Measurements from ENCODE around the gene TMEM272. TPM values are rescaled to one million over a fixed set of nuclear protein-coding genes. Genes with fewer than 3 reads are reported as not detected.
A peak's percentile ranks its signal among the peaks of the same experiment; 100 is the strongest.
"Not testable (repeated sequence)": the region's sequence is repeated elsewhere in the genome, so short reads cannot be mapped to it uniquely, and the experiment has no call there.

TMEM272 gene
- total and polyA plus RNA-seq, 2 donors (not counting 1 experiment from before 2014, with no cell fraction given): not detected

DNA sequence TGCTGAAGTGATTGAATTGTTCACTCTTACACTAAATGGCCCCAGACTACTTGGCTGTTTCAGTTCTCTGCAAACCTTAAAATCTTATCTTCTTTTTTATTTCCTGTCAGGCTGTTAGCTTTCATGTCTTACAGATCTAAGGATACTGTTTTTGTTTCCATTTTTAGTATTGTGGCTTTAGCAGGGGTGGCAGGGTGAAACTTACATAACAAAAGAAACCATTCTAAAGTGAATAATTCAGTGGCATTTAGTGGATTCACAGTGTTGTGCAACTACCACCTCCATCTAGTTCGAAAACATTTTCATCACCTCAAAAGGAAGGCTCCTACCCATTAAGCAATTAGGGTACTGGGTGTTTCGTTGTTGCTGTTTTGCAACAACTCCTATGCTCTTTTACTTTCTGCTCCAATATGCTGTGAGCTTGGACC lies 19.8 kb downstream of the TMEM272 start:
- intact Hi-C loops (cut with micrococcal nuclease): no loop called here
- Histone ChIP-seq H3K9me3 (ENCODE audit: control extremely low read depth in 1 of 3, control insufficient read depth in 2 of 3, insufficient read depth in 1 of 3, low read length in 2 of 3) (no peaks in the 10 kb centered on the region), H3K4me3 (ENCODE audit: control extremely low read depth in 1 of 5, extremely low read depth in 1 of 5, insufficient read depth in 1 of 5, low read depth in 2 of 5, low read length in 4 of 5) (peak overlapping the region in 1 of 5 experiments; percentile 1), H2AFZ (ENCODE audit: insufficient read depth, low read depth, low read length, poor library complexity, severe bottlenecking) (peak overlapping the region; percentile 66), H3K4me2 (replicated peaks; ENCODE audit: low read depth, low read length, poor library complexity, severe bottlenecking) (peak overlapping the region; percentile 56), H4K20me1 (ENCODE audit: control insufficient read depth, insufficient read depth, low read length, poor library complexity, severe bottlenecking) (no peaks in the 10 kb centered on the region), H3K36me3 (replicated peaks in 1 of 2; ENCODE audit: control extremely low read depth in 1 of 2, control insufficient read depth in 1 of 2, extremely low read depth in 1 of 2, insufficient read depth in 2 of 2, low read length in 1 of 2) (no peaks in the 10 kb centered on the region), H3K27ac (ENCODE audit: low read length in 2 of 2) (peak overlapping the region in 1 of 2 donors; percentile 19), H3K27me3 (replicated peaks in 1 of 4; ENCODE audit: control extremely low read depth in 1 of 4, control insufficient read depth in 3 of 4, insufficient read depth in 4 of 4, low read length in 3 of 4) (no peaks in the 10 kb centered on the region), H3K79me2 (ENCODE audit: control insufficient read depth, insufficient read depth, low read length) (no peaks in the 10 kb centered on the region), H3K9ac (ENCODE audit: low read length) (peak overlapping the region; percentile 5), H3K4me1 (ENCODE audit: control insufficient read depth in 2 of 2, insufficient read depth in 2 of 2, low read length in 2 of 2) (peaks cover 73 to 76% of the 10 kb centered on the region in 2 donors)
- H3K27me3 Mint-ChIP-seq: peaks cover 4% of the 10 kb centered on the region
- peaks cover 79% of the 10 kb centered on the region for H3K4me1 Mint-ChIP-seq
- H3K4me3 Mint-ChIP-seq: peak overlapping the region; percentile 62
- ATAC-seq (ENCODE audit: low read depth) (no peak), DNase-seq (no peak)
- no peaks in the 10 kb centered on the region for H3K9me3 Mint-ChIP-seq (ENCODE audit: insufficient read depth)
- POLR2A ChIA-PET: interaction anchor here (0.6 to 0.7 kb wide), 2 partner anchors 370 to 1826 kb away, joined by 4 to 15 read pairs; no protein-coding TSS in a partner anchor
- WGBS (ENCODE audit: insufficient coverage): no CpG with 5 or more reads among the region's 2 CpGs
- CTCF ChIA-PET: interaction anchor here (1.3 to 9.4 kb wide), 2 partner anchors 11 to 371 kb away, joined by 3 to 66 read pairs; no protein-coding TSS in a partner anchor
- TF ChIP-seq EZH2 (IDR thresholded peaks at IDR 0.05; ENCODE audit: borderline replicate concordance, insufficient read depth, low read depth, low read length, poor library complexity, severe bottlenecking): no peak
- TF ChIP-seq, protein P1, sequence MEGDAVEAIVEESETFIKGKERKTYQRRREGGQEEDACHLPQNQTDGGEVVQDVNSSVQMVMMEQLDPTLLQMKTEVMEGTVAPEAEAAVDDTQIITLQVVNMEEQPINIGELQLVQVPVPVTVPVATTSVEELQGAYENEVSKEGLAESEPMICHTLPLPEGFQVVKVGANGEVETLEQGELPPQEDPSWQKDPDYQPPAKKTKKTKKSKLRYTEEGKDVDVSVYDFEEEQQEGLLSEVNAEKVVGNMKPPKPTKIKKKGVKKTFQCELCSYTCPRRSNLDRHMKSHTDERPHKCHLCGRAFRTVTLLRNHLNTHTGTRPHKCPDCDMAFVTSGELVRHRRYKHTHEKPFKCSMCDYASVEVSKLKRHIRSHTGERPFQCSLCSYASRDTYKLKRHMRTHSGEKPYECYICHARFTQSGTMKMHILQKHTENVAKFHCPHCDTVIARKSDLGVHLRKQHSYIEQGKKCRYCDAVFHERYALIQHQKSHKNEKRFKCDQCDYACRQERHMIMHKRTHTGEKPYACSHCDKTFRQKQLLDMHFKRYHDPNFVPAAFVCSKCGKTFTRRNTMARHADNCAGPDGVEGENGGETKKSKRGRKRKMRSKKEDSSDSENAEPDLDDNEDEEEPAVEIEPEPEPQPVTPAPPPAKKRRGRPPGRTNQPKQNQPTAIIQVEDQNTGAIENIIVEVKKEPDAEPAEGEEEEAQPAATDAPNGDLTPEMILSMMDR (IDR thresholded peaks at IDR 0.05): no peak
- H3K27ac Mint-ChIP-seq: peak overlapping the region; percentile 64

DNA sequence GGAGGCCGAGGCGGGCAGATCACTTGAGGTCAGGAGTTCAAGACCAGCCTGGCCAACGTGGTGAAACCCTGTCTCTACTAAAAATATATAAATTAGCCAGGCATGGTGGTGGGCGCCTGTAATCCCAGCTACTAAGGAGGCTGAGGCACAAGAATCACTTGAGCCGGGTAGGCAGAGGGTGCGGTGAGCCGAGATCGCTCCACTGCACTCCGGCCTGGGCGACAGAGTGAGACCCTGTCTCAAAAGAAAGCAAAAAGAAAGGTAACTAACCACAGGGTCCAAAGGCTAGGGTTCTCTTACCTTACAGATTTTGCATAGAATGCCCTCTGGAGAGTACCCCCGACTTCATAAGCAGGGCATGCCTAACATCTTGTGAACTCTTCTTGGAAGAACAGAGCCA lies 20.3 kb downstream of the TMEM272 start:
- H3K4me1 Mint-ChIP-seq: peaks cover 78% of the 10 kb centered on the region
- H3K36me3 ChIP-seq (replicated peaks in 1 of 2; ENCODE audit: control extremely low read depth in 1 of 2, control insufficient read depth in 1 of 2, extremely low read depth in 1 of 2, insufficient read depth in 2 of 2, low read length in 1 of 2); H3K9me3 ChIP-seq (ENCODE audit: control extremely low read depth in 1 of 3, control insufficient read depth in 2 of 3, insufficient read depth in 1 of 3, low read length in 2 of 3); H3K27me3 ChIP-seq (replicated peaks in 1 of 4; ENCODE audit: control extremely low read depth in 1 of 4, control insufficient read depth in 3 of 4, insufficient read depth in 4 of 4, low read length in 3 of 4); ATAC-seq (ENCODE audit: low read depth); H3K27ac Mint-ChIP-seq; DNase-seq; H3K27me3 Mint-ChIP-seq; H3K9me3 Mint-ChIP-seq (ENCODE audit: insufficient read depth); H3K79me2 ChIP-seq (ENCODE audit: control insufficient read depth, insufficient read depth, low read length); H3K4me3 Mint-ChIP-seq; intact Hi-C loops (cut with micrococcal nuclease); H4K20me1 ChIP-seq (ENCODE audit: control insufficient read depth, insufficient read depth, low read length, poor library complexity, severe bottlenecking): not testable (repeated sequence)
- CTCF ChIA-PET: interaction anchor here (9.4 kb wide), 1 partner anchor 10 kb away, joined by 66 read pairs; no protein-coding TSS in a partner anchor
- peak overlapping the region; percentile 66 for H2AFZ ChIP-seq (ENCODE audit: insufficient read depth, low read depth, low read length, poor library complexity, severe bottlenecking)
- peak overlapping the region in 1 of 2 donors; percentile 19 for H3K27ac ChIP-seq (ENCODE audit: low read length in 2 of 2)
- H3K4me1 ChIP-seq (ENCODE audit: control insufficient read depth in 2 of 2, insufficient read depth in 2 of 2, low read length in 2 of 2): peaks cover 73 to 75% of the 10 kb centered on the region in 2 donors
- 47% methylated on average over 8 of the region's 11 CpGs for WGBS (ENCODE audit: insufficient coverage)
- H3K4me3 ChIP-seq (ENCODE audit: control extremely low read depth in 1 of 5, extremely low read depth in 1 of 5, insufficient read depth in 1 of 5, low read depth in 2 of 5, low read length in 4 of 5): peak overlapping the region in 1 of 5 experiments; percentile 1
- POLR2A ChIA-PET: interaction anchor here (0.6 kb wide), 1 partner anchor 1826 kb away, joined by 4 read pairs; no protein-coding TSS in a partner anchor
- peak overlapping the region; percentile 5 for H3K9ac ChIP-seq (ENCODE audit: low read length)
- peak overlapping the region; percentile 56 for H3K4me2 ChIP-seq (replicated peaks; ENCODE audit: low read depth, low read length, poor library complexity, severe bottlenecking)
